IMR-90 (cell line): Measurements from ENCODE around the gene SCTR. TPM values are rescaled to one million over a fixed set of nuclear protein-coding genes. Genes with fewer than 3 reads are reported as not detected.

ENCODE experiments used
- ATAC-seq: fragments of 200-7000 bp; cut with Tn5 transposase; 2 replicates; pipeline ENCODE4 v1.9.1; 2020; ENCODE audit warnings: low read depth, mild to moderate bottlenecking, moderate library complexity
- BruUV-seq: library from RNA; stranded (reverse); fragments of 400-500 nt; replicated peaks from 2 replicates; lab custom pipeline; 2021; lab: Mats Ljungman, UMichigan
- CTCF ChIA-PET: fragments of 300-600 bp; formaldehyde crosslinking; extraction: SDS; loops from one replicate; lab custom pipeline; 2021; ENCODE audit warnings: antibody characterized with exemption; lab: Yijun Ruan, JAX
- POLR2A ChIA-PET: fragments of 300-600 bp; sonication (Branson Sonifier 250); formaldehyde crosslinking; loops from one replicate; lab custom pipeline; 2022; ENCODE audit warnings: antibody characterized with exemption; ENCODE audit not compliant: unreplicated experiment; lab: Charles Lee
- DNase-seq: peaks from one replicate; pipeline ENCODE4 v3.0.0; 2013
- H2AFZ ChIP-seq: replicated peaks from 2 replicates; pipeline ENCODE3; 2013; ENCODE audit warnings: low read length, mild to moderate bottlenecking; ENCODE audit not compliant: poor library complexity
- H2AK5ac ChIP-seq: 2 replicates; pipeline ENCODE4 v1.6.1; 2013; ENCODE audit warnings: low read depth, low read length, inconsistent platforms
- H2AK9ac ChIP-seq: replicated peaks from 2 replicates; pipeline ENCODE3; 2013; ENCODE audit warnings: mild to moderate bottlenecking, low read depth, low read length, moderate library complexity; ENCODE audit not compliant: poor library complexity
- H2BK120ac ChIP-seq: 2 replicates; pipeline ENCODE4 v1.6.1; 2013; ENCODE audit warnings: low read depth, low read length, inconsistent platforms
- H2BK15ac ChIP-seq: 3 replicates; pipeline ENCODE4 v1.6.1; 2013; ENCODE audit warnings: low read depth, low read length, inconsistent platforms
- H2BK20ac ChIP-seq: 2 replicates; pipeline ENCODE4 v1.6.1; 2013; ENCODE audit warnings: low read depth, mild to moderate bottlenecking, inconsistent platforms, low read length, moderate library complexity
- H2BK5ac ChIP-seq: 2 replicates; pipeline ENCODE4 v1.6.1; 2013; ENCODE audit warnings: mild to moderate bottlenecking, low read depth, low read length, inconsistent platforms; ENCODE audit not compliant: poor library complexity, severe bottlenecking
- H3K14ac ChIP-seq: replicated peaks from 2 replicates; pipeline ENCODE4 v1.6.1; 2013; ENCODE audit warnings: low read depth, low read length, inconsistent platforms
- H3K18ac ChIP-seq: 2 replicates; pipeline ENCODE4 v1.6.1; 2013; ENCODE audit warnings: low read depth, low read length, control low read depth
- H3K23ac ChIP-seq: 2 replicates; pipeline ENCODE4 v1.6.1; 2013; ENCODE audit warnings: low read depth, low read length, inconsistent platforms
- H3K27ac ChIP-seq: 2 replicates; pipeline ENCODE4 v1.5.1; 2013; ENCODE audit warnings: mild to moderate bottlenecking, control low read depth, low read length; ENCODE audit not compliant: insufficient read depth
- H3K27me3 ChIP-seq: 2 replicates; pipeline ENCODE4 v1.6.1; 2013; ENCODE audit warnings: low read length; ENCODE audit not compliant: control insufficient read depth, insufficient read depth
- H3K36me3 ChIP-seq: 2 replicates; pipeline ENCODE4 v1.6.1; 2013; ENCODE audit warnings: low read length, mixed read lengths; ENCODE audit not compliant: control insufficient read depth, insufficient read depth
- H3K4ac ChIP-seq: 2 replicates; pipeline ENCODE4 v1.6.1; 2013; ENCODE audit warnings: low read depth, low read length, inconsistent platforms
- H3K4me1 ChIP-seq: 2 replicates; pipeline ENCODE4 v1.6.1; 2013; ENCODE audit warnings: low read length, mixed read lengths; ENCODE audit not compliant: control insufficient read depth, insufficient read depth
- H3K4me2 ChIP-seq: 2 replicates; pipeline ENCODE4 v1.6.1; 2013; ENCODE audit warnings: low read depth, mild to moderate bottlenecking, control low read depth, low read length, moderate library complexity
- H3K4me3 ChIP-seq: 2 replicates; pipeline ENCODE4 v1.5.1; 2013; ENCODE audit warnings: low read depth, mild to moderate bottlenecking, control low read depth, low read length, moderate library complexity; ENCODE audit not compliant: insufficient read depth
- H3K56ac ChIP-seq: 2 replicates; pipeline ENCODE4 v1.6.1; 2013; ENCODE audit warnings: low read length, inconsistent platforms; ENCODE audit not compliant: insufficient read depth; ENCODE audit errors: extremely low read depth
- H3K79me1 ChIP-seq, 2 experiments: 2 replicates each; pipeline ENCODE4 v1.6.1; 2013; ENCODE audit warnings: low read length in 2 of 2, inconsistent platforms in 1 of 2, low read depth in 1 of 2
- H3K9ac ChIP-seq: 2 replicates; pipeline ENCODE4 v1.6.1; 2013; ENCODE audit warnings: low read depth, low read length, control low read depth
- H3K9me1 ChIP-seq: 2 replicates; pipeline ENCODE4 v1.6.1; 2013; ENCODE audit warnings: low read length, inconsistent platforms; ENCODE audit not compliant: insufficient read depth
- H3K9me3 ChIP-seq: 2 replicates; pipeline ENCODE4 v1.6.1; 2013; ENCODE audit warnings: low read length; ENCODE audit not compliant: control insufficient read depth, insufficient read depth
- H4K20me1 ChIP-seq: 2 replicates; pipeline ENCODE4 v1.6.1; 2013; ENCODE audit warnings: low read length, inconsistent platforms; ENCODE audit not compliant: insufficient read depth
- H4K5ac ChIP-seq: 2 replicates; pipeline ENCODE4 v1.6.1; 2013; ENCODE audit warnings: mild to moderate bottlenecking, low read depth, low read length, control low read depth
- H4K8ac ChIP-seq, 2 experiments: 2 replicates each; pipeline ENCODE4 v1.6.1; 2013; ENCODE audit warnings: low read depth in 2 of 2, low read length in 2 of 2, control low read depth in 1 of 2, inconsistent platforms in 1 of 2
- H4K91ac ChIP-seq: 2 replicates; pipeline ENCODE4 v1.6.1; 2013; ENCODE audit warnings: low read depth, low read length, inconsistent platforms; ENCODE audit not compliant: insufficient read depth
- BHLHE40 ChIP-seq: fragments of 150-350 bp; IDR thresholded peaks from 2 replicates; pipeline ENCODE4 v1.6.1; 2016; ENCODE audit warnings: mild to moderate bottlenecking, low read depth, low read length
- CEBPB ChIP-seq: IDR thresholded peaks from 2 replicates; pipeline ENCODE4 v1.6.1; 2012; ENCODE audit warnings: low read depth, low read length, improper control_type of control experiment
- CHD1 ChIP-seq: IDR thresholded peaks from 2 replicates; pipeline ENCODE4 v1.6.1; 2012; ENCODE audit warnings: low read depth, low read length, improper control_type of control experiment
- CTCF ChIP-seq: conservative IDR thresholded peaks from 2 replicates; pipeline ENCODE4 v1.5.1; 2012; ENCODE audit warnings: mild to moderate bottlenecking, low read depth, low read length, improper control_type of control experiment
- ELK1 ChIP-seq: fragments of 150-350 bp; IDR thresholded peaks from 2 replicates; pipeline ENCODE4 v1.6.1; 2016; ENCODE audit warnings: low read depth, mild to moderate bottlenecking, low read length, moderate library complexity, borderline replicate concordance
- FOS ChIP-seq: fragments of 150-350 bp; IDR thresholded peaks from 2 replicates; pipeline ENCODE4 v1.6.1; 2016; ENCODE audit warnings: low read depth, low read length
- MAFK ChIP-seq: IDR thresholded peaks from 2 replicates; pipeline ENCODE4 v1.6.1; 2012; ENCODE audit warnings: low read depth, low read length, improper control_type of control experiment
- MAZ ChIP-seq: IDR thresholded peaks from 2 replicates; pipeline ENCODE4 v1.6.1; 2012; ENCODE audit warnings: low read depth, mild to moderate bottlenecking, low read length, improper control_type of control experiment, moderate library complexity, borderline replicate concordance
- MXI1 ChIP-seq: IDR thresholded peaks from 2 replicates; pipeline ENCODE4 v1.6.1; 2012; ENCODE audit warnings: low read depth, mild to moderate bottlenecking, low read length, moderate library complexity, borderline replicate concordance
- NFE2L2 ChIP-seq: fragments of 150-350 bp; IDR thresholded peaks from 2 replicates; pipeline ENCODE4 v1.6.1; 2016; ENCODE audit warnings: low read depth, mild to moderate bottlenecking, low read length
- POLR2A ChIP-seq: IDR thresholded peaks from 2 replicates; pipeline ENCODE4 v1.6.1; 2012; ENCODE audit warnings: mild to moderate bottlenecking, low read depth, low read length
- RAD21 ChIP-seq: IDR thresholded peaks from 2 replicates; pipeline ENCODE4 v1.6.1; 2012; ENCODE audit warnings: low read length, improper control_type of control experiment
- RCOR1 ChIP-seq: IDR thresholded peaks from 2 replicates; pipeline ENCODE4 v1.6.1; 2012; ENCODE audit warnings: mild to moderate bottlenecking, low read length, improper control_type of control experiment; ENCODE audit not compliant: insufficient replicate concordance
- RFX5 ChIP-seq: IDR thresholded peaks from 2 replicates; pipeline ENCODE4 v1.8.0; 2012; ENCODE audit warnings: low read depth, mild to moderate bottlenecking, low read length, moderate library complexity
- SMC3 ChIP-seq: fragments of 150-350 bp; IDR thresholded peaks from 2 replicates; pipeline ENCODE4 v1.6.1; 2016; ENCODE audit warnings: low read depth, mild to moderate bottlenecking, antibody characterized with exemption, low read length, moderate library complexity
- USF2 ChIP-seq: fragments of 150-350 bp; IDR thresholded peaks from 2 replicates; pipeline ENCODE4 v1.6.1; 2017; ENCODE audit warnings: mild to moderate bottlenecking, antibody characterized with exemption, low read length, low read depth
- WGBS, 2 experiments: methylation state at CpG; one replicate each; pipeline versions ENCODE4 v1.1.5 to v1.1.7; 2013; ENCODE audit warnings: missing lambda C conversion rate in 2 of 2; ENCODE audit not compliant: insufficient read length in 1 of 2; ENCODE audit errors: extremely low coverage in 2 of 2; 5-methylcytosine and 5-hydroxymethylcytosine counted together
- dilution Hi-C: fragments of 300-500 bp; cut with HindIII; formaldehyde crosslinking; loops from one replicate; pipeline ENCODE4 v1.14.3; 2018; ENCODE audit warnings: low sequenced_read_pairs; ENCODE audit not compliant: unreplicated experiment
- in situ Hi-C: fragments of 300-500 bp; cut with MboI; formaldehyde crosslinking; loops from 3 replicates; pipeline ENCODE4 v1.14.3; 2019; ENCODE audit warnings: low sequenced_read_pairs, inconsistent platforms, mixed read lengths
- intact Hi-C: fragments of 100-400 bp; cut with micrococcal nuclease; formaldehyde crosslinking; loops from 2 replicates; pipeline ENCODE4 v1.10.0; 2022
- polyA plus RNA-seq, 3 experiments: library from polyadenylated mRNA; depleted of rRNA; stranded (reverse); fragments of >200 nt; gene quantifications; 2 replicates each; pipeline ENCODE4 v1.2.3, GENCODE V29; 2012; ENCODE audit warnings: low replicate concordance in 1 of 3
- total RNA-seq: library from RNA; depleted of rRNA; stranded (reverse); fragments of >200 nt; gene quantifications from 2 replicates; pipeline ENCODE4 v1.2.3, GENCODE V29; 2012

SCTR gene
- total and polyA plus RNA-seq, 2 of the 4 experiments (the other 2 are of a cell fraction): not detected

- Histone ChIP-seq H2BK15ac (no peak overlapping the region), H4K5ac (no peak overlapping the region), H2AK5ac (no peak overlapping the region), H2BK20ac (no peak overlapping the region), H3K36me3 (no peaks in the 10 kb centered on the region), H3K56ac (no peak overlapping the region), H3K9me3 (no peaks in the 10 kb centered on the region), H3K4me1 (no peaks in the 10 kb centered on the region), H3K79me1 (no peaks in the 10 kb centered on the region), H3K4ac (no peak overlapping the region), H3K9ac (no peak overlapping the region), H3K14ac (no peak overlapping the region), H2BK5ac (no peak overlapping the region), H3K27ac (no peak overlapping the region), H3K9me1 (no peaks in the 10 kb centered on the region), H2AFZ (no peak overlapping the region), H3K23ac (no peak overlapping the region), H4K91ac (no peak overlapping the region), H3K18ac (no peak overlapping the region), H2BK120ac (no peak overlapping the region), H3K27me3 (no peaks in the 10 kb centered on the region; the same call in 1 of the 2 replicates), H3K4me2 (no peak overlapping the region), H3K4me3 (no peak overlapping the region), H2AK9ac (no peak overlapping the region), H4K20me1 (no peaks in the 10 kb centered on the region), H4K8ac (no peak overlapping the region)
- intact Hi-C loops: no loop called here
- ChIA-PET CTCF (no interaction called here), POLR2A (no interaction called here)
- TF ChIP-seq BHLHE40 (no peak), RAD21 (no peak), MAFK (no peak), POLR2A (no peak), CTCF (no peak), CEBPB (no peak), MXI1 (no peak), USF2 (no peak), NFE2L2 (no peak), RCOR1 (no peak), SMC3 (no peak), MAZ (no peak), RFX5 (no peak), CHD1 (no peak), FOS (no peak), ELK1 (no peak)
- ATAC-seq (no peak), DNase-seq (no peak)
- dilution Hi-C loops: no loop called here
- BruUV-seq: no TSS peak
- in situ Hi-C loops: no loop called here
- 40% methylated on average over 1 of the region's 1 CpG; no CpG with 5 or more reads in 1 of the 2 experiments for WGBS, 2 experiments
Measured at GRCh38 chr2:119536707-119537106, 12.4 kb upstream of the SCTR start.
